ENCODE measurements around the gene DNLZ. TPM values are rescaled to one million over a fixed set of nuclear protein-coding genes. Genes with fewer than 3 reads are reported as not detected.

The DNLZ gene
- total and polyA plus RNA-seq, 2 of the 4 experiments (the other 2 are of a cell fraction) = 2.0 to 11.4 TPM

GRCh38 chr9:136322756-136323330 lies 40.7 kb downstream of the DNLZ start:
- no TSS peak for BruUV-seq (replicated peaks)
- in situ Hi-C loops (cut with MboI; ENCODE audit: low sequenced_read_pairs) = loop anchor here (5.0 kb wide), 1 partner anchor 79 kb away; the partner anchor contains the start of gene SNAPC4

More at GRCh38 chr9:136322756-136323330, 40.7 kb downstream of the DNLZ start:
- Histone ChIP-seq H3K9me1 (ENCODE audit: insufficient read depth, low read length) (peaks cover 5% of the 10 kb centered on the region; the same call in 1 of the 2 replicates), H3K14ac (replicated peaks; ENCODE audit: low read depth, low read length) (no peak overlapping the region), H3K9ac (ENCODE audit: low read depth, low read length) (no peak overlapping the region), H2AK9ac (replicated peaks; ENCODE audit: low read depth, low read length, poor library complexity) (peak overlapping the region; percentile 5), H3K18ac (ENCODE audit: low read depth, low read length) (no peak overlapping the region), H3K9me3 (ENCODE audit: control insufficient read depth, insufficient read depth, low read length) (peaks cover 2% of the 10 kb centered on the region; the same call in 1 of the 2 replicates), H3K27ac (ENCODE audit: insufficient read depth, low read length) (no peak overlapping the region), H2AK5ac (ENCODE audit: low read depth, low read length) (0 out of 2 replicates have a peak overlapping the region, but pooled peaks have one; percentile 33), H4K91ac (ENCODE audit: insufficient read depth, low read depth, low read length) (no peak overlapping the region), H3K23ac (ENCODE audit: low read depth, low read length) (no peak overlapping the region), H3K36me3 (ENCODE audit: control insufficient read depth, insufficient read depth, low read length) (no peaks in the 10 kb centered on the region), H3K4me1 (ENCODE audit: control insufficient read depth, insufficient read depth, low read length) (peaks cover 20% of the 10 kb centered on the region), H3K4me2 (ENCODE audit: low read depth, low read length) (no peak overlapping the region), H4K5ac (ENCODE audit: low read depth, low read length) (no peak overlapping the region), H3K27me3 (ENCODE audit: control insufficient read depth, insufficient read depth, low read length) (no peaks in the 10 kb centered on the region), H2BK15ac (ENCODE audit: low read depth, low read length) (no peak overlapping the region; the same call in 2 of the 3 replicates), H3K79me1 (ENCODE audit: low read depth in 1 of 2, low read length in 2 of 2) (peaks cover 3 to 7% of the 10 kb centered on the region in 2 experiments; a peak in 1 of 4 replicates), H4K20me1 (ENCODE audit: insufficient read depth, low read length) (no peaks in the 10 kb centered on the region), H4K8ac (ENCODE audit: low read depth in 2 of 2, low read length in 2 of 2) (no peak overlapping the region), H2AFZ (replicated peaks; ENCODE audit: low read length, poor library complexity) (peak overlapping the region; percentile 32), H3K4me3 (ENCODE audit: insufficient read depth, low read depth, low read length) (no peak overlapping the region), H2BK5ac (ENCODE audit: low read depth, low read length, poor library complexity, severe bottlenecking) (no peak overlapping the region), H3K4ac (ENCODE audit: low read depth, low read length) (no peak overlapping the region), H2BK20ac (ENCODE audit: low read depth, low read length) (no peak overlapping the region), H2BK120ac (ENCODE audit: low read depth, low read length) (no peak overlapping the region), H3K56ac (ENCODE audit: extremely low read depth, insufficient read depth, low read length) (no peak overlapping the region)
- CTCF ChIA-PET = interaction anchor here (0.8 kb wide), 1 partner anchor 10 kb away, joined by 3 read pairs; no protein-coding TSS in a partner anchor
- TF ChIP-seq NFE2L2 (IDR thresholded peaks at IDR 0.05; ENCODE audit: low read depth, low read length) = no peak
- no peak for TF ChIP-seq CEBPB (IDR thresholded peaks at IDR 0.05; ENCODE audit: low read depth, low read length)
- TF ChIP-seq MXI1 (IDR thresholded peaks at IDR 0.05; ENCODE audit: borderline replicate concordance, low read depth, low read length) = no peak
- TF ChIP-seq FOS (IDR thresholded peaks at IDR 0.05; ENCODE audit: low read depth, low read length) = no peak
- TF ChIP-seq BHLHE40 (IDR thresholded peaks at IDR 0.05; ENCODE audit: low read depth, low read length) = no peak
- no peak for TF ChIP-seq POLR2A (IDR thresholded peaks at IDR 0.05; ENCODE audit: low read depth, low read length)
- TF ChIP-seq RAD21 (IDR thresholded peaks at IDR 0.05; ENCODE audit: low read length) = no peak
- no peak for TF ChIP-seq CHD1 (IDR thresholded peaks at IDR 0.05; ENCODE audit: low read depth, low read length)
- TF ChIP-seq MAZ (IDR thresholded peaks at IDR 0.05; ENCODE audit: borderline replicate concordance, low read depth, low read length) = no peak
- TF ChIP-seq MAFK (IDR thresholded peaks at IDR 0.05; ENCODE audit: low read depth, low read length) = no peak
- no peak for TF ChIP-seq USF2 (IDR thresholded peaks at IDR 0.05; ENCODE audit: low read depth, low read length)
- ATAC-seq (ENCODE audit: low read depth) (no peak), DNase-seq (no peak)
- dilution Hi-C loops (cut with HindIII; ENCODE audit: low sequenced_read_pairs, unreplicated experiment) (no loop called here), intact Hi-C loops (cut with micrococcal nuclease) (no loop called here)
- 85% methylated on average over 6 of the region's 23 CpGs; no CpG with 5 or more reads in 1 of the 2 experiments for WGBS, 2 experiments (ENCODE audit: extremely low coverage in 2 of 2, insufficient read length in 1 of 2)
- POLR2A ChIA-PET (ENCODE audit: unreplicated experiment) = interaction anchor here (0.6 kb wide), 1 partner anchor 40 kb away, joined by 3 read pairs; no protein-coding TSS in a partner anchor
